Prostate gland (tissue), 2 donors: ENCODE data around the gene IMMP1L. TPM values are rescaled to one million over a fixed set of nuclear protein-coding genes. Genes with fewer than 3 reads are reported as not detected.

Experiments
- DNase-seq: peaks from one replicate; pipeline ENCODE4 v3.0.0-alpha.2; 2019; ENCODE audit warnings: low spot score
- H3K27ac ChIP-seq, 2 donors: fragments of 200-600 bp; sonication (generic); 2 replicates each; pipeline ENCODE4 v1.5.1; 2017 to 2019
- H3K27me3 ChIP-seq: fragments of 200-600 bp; sonication (generic); replicated peaks from 2 replicates; pipeline ENCODE4 v1.5.1; 2019; ENCODE audit not compliant: insufficient read depth
- H3K36me3 ChIP-seq, 2 donors: fragments of 200-600 bp; sonication (generic); 1 replicate in 1 of 2; 2 replicates in 1 of 2; pipeline versions ENCODE4 v1.5.1 to v1.8.1; 2017 to 2019
- H3K4me1 ChIP-seq: fragments of 200-600 bp; sonication (generic); replicated peaks from 2 replicates; pipeline ENCODE4 v1.5.1; 2019
- H3K4me3 ChIP-seq, 2 donors: fragments of 200-600 bp; sonication (generic); 2 replicates each; pipeline ENCODE4 v1.5.1; 2017 to 2019
- H3K9me3 ChIP-seq: fragments of 200-600 bp; sonication (generic); 2 replicates; pipeline ENCODE4 v1.5.1; 2017
- POLR2A ChIP-seq: fragments of 450-650 bp; IDR thresholded peaks from one replicate; pipeline ENCODE4 v1.6.1; 2016; ENCODE audit warnings: antibody characterized with exemption, mild to moderate bottlenecking
- POLR2AphosphoS5 ChIP-seq: sonication (generic); formaldehyde crosslinking; IDR thresholded peaks from one replicate; pipeline ENCODE4 v1.6.1; 2017; ENCODE audit warnings: antibody characterized with exemption
- WGBS: methylation state at CpG from one replicate; pipeline ENCODE4 v1.1.5; 2018; 5-methylcytosine and 5-hydroxymethylcytosine counted together
- intact Hi-C: fragments of 100-400 bp; cut with DNase I; formaldehyde crosslinking; loops from one replicate; pipeline ENCODE4 v1.14.2; 2022
- total RNA-seq, 2 donors: library from RNA; depleted of rRNA; stranded (reverse); fragments of >200 nt; gene quantifications; one replicate each; pipeline ENCODE4 v1.1.0, GENCODE V29; 2016
- TF ChIP-seq, protein P1 (sequence below), 4 experiments: fragments of 200-600 bp in 2 of 4; fragments of 450-650 bp in 2 of 4; sonication (generic) in 2 of 4; IDR thresholded peaks; 1 replicate in 3 of 4; 2 replicates in 1 of 4; pipeline ENCODE4 v1.5.1; 2016 to 2019; ENCODE audit warnings: antibody characterized with exemption in 4 of 4, mild to moderate bottlenecking in 2 of 4, moderate library complexity in 2 of 4

Gene IMMP1L
- total RNA-seq, 2 donors from 2014 or later = 25.2 to 72.9 TPM

DNA sequence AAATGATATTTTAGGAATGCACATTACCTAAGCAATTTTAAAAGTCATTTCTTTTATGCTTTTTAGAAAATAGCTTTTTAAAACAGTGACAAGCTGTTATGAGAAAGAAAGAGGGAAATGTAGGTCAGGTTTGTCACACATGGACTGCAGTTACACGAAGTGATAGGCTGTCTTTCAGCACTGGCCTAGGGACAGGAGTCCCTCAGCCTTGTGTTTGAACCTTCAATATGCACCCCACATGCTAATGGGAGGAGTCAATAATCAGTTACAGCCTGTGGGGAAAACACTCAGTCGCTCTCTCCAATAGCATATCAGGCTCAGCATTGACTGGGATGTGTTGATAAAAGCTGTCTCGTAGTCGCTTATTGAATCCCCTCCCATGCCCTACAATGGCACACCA is 94.0 kb downstream of the IMMP1L start:
- intact Hi-C loops = no loop called here
- TF ChIP-seq, protein P1, sequence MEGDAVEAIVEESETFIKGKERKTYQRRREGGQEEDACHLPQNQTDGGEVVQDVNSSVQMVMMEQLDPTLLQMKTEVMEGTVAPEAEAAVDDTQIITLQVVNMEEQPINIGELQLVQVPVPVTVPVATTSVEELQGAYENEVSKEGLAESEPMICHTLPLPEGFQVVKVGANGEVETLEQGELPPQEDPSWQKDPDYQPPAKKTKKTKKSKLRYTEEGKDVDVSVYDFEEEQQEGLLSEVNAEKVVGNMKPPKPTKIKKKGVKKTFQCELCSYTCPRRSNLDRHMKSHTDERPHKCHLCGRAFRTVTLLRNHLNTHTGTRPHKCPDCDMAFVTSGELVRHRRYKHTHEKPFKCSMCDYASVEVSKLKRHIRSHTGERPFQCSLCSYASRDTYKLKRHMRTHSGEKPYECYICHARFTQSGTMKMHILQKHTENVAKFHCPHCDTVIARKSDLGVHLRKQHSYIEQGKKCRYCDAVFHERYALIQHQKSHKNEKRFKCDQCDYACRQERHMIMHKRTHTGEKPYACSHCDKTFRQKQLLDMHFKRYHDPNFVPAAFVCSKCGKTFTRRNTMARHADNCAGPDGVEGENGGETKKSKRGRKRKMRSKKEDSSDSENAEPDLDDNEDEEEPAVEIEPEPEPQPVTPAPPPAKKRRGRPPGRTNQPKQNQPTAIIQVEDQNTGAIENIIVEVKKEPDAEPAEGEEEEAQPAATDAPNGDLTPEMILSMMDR (IDR thresholded peaks at IDR 0.05) = no peak
- no peak for TF ChIP-seq POLR2A
- TF ChIP-seq POLR2AphosphoS5 = no peak
- Histone ChIP-seq H3K9me3 (no peaks in the 10 kb centered on the region), H3K4me1 (no peaks in the 10 kb centered on the region), H3K27ac (no peak overlapping the region), H3K4me3 (no peak overlapping the region), H3K36me3 (no peaks in the 10 kb centered on the region), H3K27me3 (no peaks in the 10 kb centered on the region)
- no peak for DNase-seq
- 70% methylated on average over 4 of the region's 4 CpGs for WGBS

DNA sequence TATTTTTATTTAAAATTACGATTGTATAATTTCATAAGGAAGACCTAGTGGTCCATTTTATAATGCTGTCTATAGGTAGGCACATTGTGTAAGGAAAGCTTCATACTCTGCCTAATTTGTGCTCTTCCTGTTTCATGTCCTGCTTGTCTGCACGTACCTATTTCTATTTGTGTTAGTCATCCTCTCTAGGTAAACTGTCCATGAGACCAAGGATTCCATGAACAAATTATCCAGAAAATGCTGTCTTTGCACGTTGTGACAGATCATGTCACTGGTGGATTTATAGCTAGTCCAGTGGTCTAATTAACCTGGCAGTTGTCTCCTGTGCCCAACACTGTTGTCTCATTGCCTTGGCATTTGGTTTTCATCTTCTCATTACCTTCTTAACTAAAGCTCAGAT is 95.1 kb downstream of the IMMP1L start:
- intact Hi-C loops = no loop called here
- DNase-seq = no peak
- TF ChIP-seq POLR2A = no peak
- TF ChIP-seq POLR2AphosphoS5 = no peak
- TF ChIP-seq, protein P1 (IDR thresholded peaks at IDR 0.05) = no peak
- 75% methylated on average over 3 of the region's 3 CpGs for WGBS
- H3K9me3 ChIP-seq = no peaks in the 10 kb centered on the region
- no peak overlapping the region for H3K27ac ChIP-seq
- no peaks in the 10 kb centered on the region for H3K4me1 ChIP-seq
- H3K4me3 ChIP-seq = no peak overlapping the region
- H3K27me3 ChIP-seq = no peaks in the 10 kb centered on the region
- H3K36me3 ChIP-seq = no peaks in the 10 kb centered on the region

DNA sequence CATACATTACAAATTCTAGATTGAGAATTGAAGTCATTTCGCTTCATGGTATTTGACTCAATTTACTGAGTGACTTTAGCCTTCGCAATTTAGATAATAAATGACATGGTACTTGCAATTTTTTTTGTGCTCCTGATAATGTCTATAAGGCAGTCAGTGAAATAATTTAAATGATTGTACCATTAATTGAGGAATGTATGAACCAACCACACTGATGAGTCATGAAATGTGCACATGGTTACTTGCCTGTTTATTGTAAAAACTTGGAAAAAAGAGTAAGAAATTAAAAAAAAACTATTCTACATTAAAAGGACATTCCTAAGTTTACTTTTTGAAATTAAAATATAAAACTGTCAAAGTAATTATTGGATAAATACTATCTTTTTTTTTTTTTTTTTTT is 96.5 kb downstream of the IMMP1L start:
- Histone ChIP-seq H3K4me3 (no peak overlapping the region), H3K36me3 (no peaks in the 10 kb centered on the region), H3K27ac (no peak overlapping the region), H3K9me3 (no peaks in the 10 kb centered on the region), H3K4me1 (no peaks in the 10 kb centered on the region), H3K27me3 (no peaks in the 10 kb centered on the region)
- TF ChIP-seq, protein P1 (IDR thresholded peaks at IDR 0.05) = no peak
- no peak for DNase-seq
- over 99% methylated on average over 2 of the region's 2 CpGs for WGBS
- intact Hi-C loops = no loop called here

DNA sequence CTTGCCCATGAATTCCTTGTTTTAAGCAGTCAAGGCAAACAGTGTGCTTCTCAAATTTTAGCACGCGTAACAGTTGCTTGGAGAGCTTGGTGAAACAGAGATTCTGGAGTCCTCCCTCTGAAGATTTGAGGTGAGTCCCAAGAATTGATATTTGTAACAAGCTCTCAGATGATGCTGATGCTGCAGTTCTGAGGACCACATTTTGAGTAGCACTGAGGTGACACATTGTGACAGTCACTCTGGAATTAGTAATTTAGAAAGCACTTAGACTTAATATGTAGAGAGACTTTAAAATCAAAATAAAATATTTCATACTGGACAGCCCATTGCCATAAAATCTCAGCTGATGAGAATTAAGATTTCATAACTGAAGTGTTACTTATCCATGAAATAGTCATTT is 101.2 kb downstream of the IMMP1L start:
- H3K4me3 ChIP-seq = no peak overlapping the region
- no peaks in the 10 kb centered on the region for H3K36me3 ChIP-seq
- no peak for DNase-seq
- no peaks in the 10 kb centered on the region for H3K4me1 ChIP-seq
- WGBS = 98% methylated on average over 2 of the region's 2 CpGs
- intact Hi-C loops = no loop called here
- H3K27ac ChIP-seq = no peak overlapping the region
- no peaks in the 10 kb centered on the region for H3K9me3 ChIP-seq
- no peaks in the 10 kb centered on the region for H3K27me3 ChIP-seq
- TF ChIP-seq, protein P1 (IDR thresholded peaks at IDR 0.05) = no peak
- TF ChIP-seq POLR2A = no peak
- no peak for TF ChIP-seq POLR2AphosphoS5

DNA sequence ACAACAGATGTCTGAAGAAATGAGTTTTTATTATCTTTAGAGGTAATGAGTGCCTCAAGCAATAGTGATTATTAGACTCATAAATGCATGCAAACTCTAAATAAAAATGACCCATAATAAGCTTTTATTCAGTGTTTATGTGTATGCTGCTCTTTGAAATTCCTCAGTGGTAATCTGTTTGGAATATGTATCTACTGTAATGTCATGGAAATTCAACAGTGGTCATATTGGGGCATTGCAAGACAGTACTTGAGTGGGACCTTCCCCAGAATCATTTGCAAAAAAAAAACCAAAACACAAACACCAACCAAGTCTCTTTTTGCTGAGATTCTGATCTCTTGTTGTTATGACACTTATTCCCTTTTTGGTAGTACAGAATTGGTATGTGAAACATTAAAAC is 104.8 kb downstream of the IMMP1L start:
- intact Hi-C loops = no loop called here
- no peak for TF ChIP-seq POLR2AphosphoS5
- TF ChIP-seq, protein P1 (IDR thresholded peaks at IDR 0.05) = no peak
- no peak for TF ChIP-seq POLR2A
- H3K27ac ChIP-seq = no peak overlapping the region
- H3K9me3 ChIP-seq = no peaks in the 10 kb centered on the region
- H3K36me3 ChIP-seq = no peaks in the 10 kb centered on the region
- H3K27me3 ChIP-seq = no peaks in the 10 kb centered on the region
- no peak for DNase-seq
- no peak overlapping the region for H3K4me3 ChIP-seq
- H3K4me1 ChIP-seq = no peaks in the 10 kb centered on the region
